ENCODE data around the gene MYF6. TPM values are rescaled to one million over a fixed set of nuclear protein-coding genes. Genes with fewer than 3 reads are reported as not detected.

MYF6 gene
- total RNA-seq, 1 donor from 2014 or later, result not detected

DNA sequence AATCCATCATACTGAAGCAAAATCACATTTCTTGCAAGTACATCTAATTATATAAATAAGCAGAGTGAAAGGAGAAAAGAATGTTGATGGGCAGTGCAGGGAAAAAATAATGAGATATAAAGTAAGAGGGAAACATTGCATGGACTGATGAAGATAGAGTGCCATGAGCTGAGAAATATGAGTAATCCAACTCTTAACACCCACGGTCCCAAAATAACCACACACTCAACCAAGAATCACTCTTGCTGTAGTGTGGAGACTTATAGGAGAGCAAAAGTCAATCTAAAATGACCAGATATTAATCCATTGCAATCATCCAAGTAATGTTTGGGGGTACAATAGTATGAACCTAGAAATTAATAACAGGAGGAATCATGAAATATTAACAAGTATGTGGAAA, 49.4 kb downstream of the MYF6 start:
- no peak for DNase-seq (ENCODE audit: low spot score)

Other genes with a start within 250 kb of the MYF6 start
- not detected for gene MYF5, start 9.3 kb downstream of the MYF6 start, total RNA-seq
- 7.2 TPM for gene LIN7A, start 230.3 kb downstream of the MYF6 start, total RNA-seq